Heart left ventricle (tissue), 13 donors: ENCODE results near the gene CCDC197.

ENCODE experiments used
- CTCF ChIP-seq, 12 donors: fragments of 200-600 bp; sonication (generic) in 4 of 12; IDR thresholded peaks; one replicate each; pipeline versions ENCODE4 v1.5.0 to v1.8.0; 2018 to 2022; ENCODE audit warnings: antibody characterized with exemption in 12 of 12, mild to moderate bottlenecking in 5 of 12
- POLR2A ChIP-seq, 2 donors: fragments of 450-650 bp; IDR thresholded peaks; one replicate each; pipeline ENCODE4 v1.6.1; 2017; ENCODE audit warnings: antibody characterized with exemption in 2 of 2, mild to moderate bottlenecking in 2 of 2, moderate library complexity in 2 of 2
- donor health status: ischemic (EF 13 %, LVEDD 7.1; RV severe dilation, severe dysfunction).
- donor health status: DM: no; HTN: yes; CAD: no.
- donor health status: DM: no; HTN: no; CAD: no.
- donor health status: ischemic (EF 25% LVEDD 6.9; RV normal size, moderate dysfunction).
- donor health status: ischemic (EF 25% LVEDD 5.7; RV mildly dilated, moderate dysfunction).
- donor health status: ischemic (EF 35%, LVEDD 5.7; RV mildly dilated, moderate dysfunction).
- donor health status: nonischemic (EF 11% LVEDD 7.7; RV severe dilation, severe dysfunction).
- donor health status: DM: yes; HTN: yes; CAD: no.
- donor health status: PGD.
- donor health status: ischemic (EF 29% LVEDD 5.4; RV normal size, mild dysfunction).
- donor health status: nonischemic (EF 23%, LVEDD 6.1; RV moderate dilation, normal function).

- TF ChIP-seq CTCF (IDR thresholded peaks at IDR 0.05): no peak
- no peak for TF ChIP-seq POLR2A (IDR thresholded peaks at IDR 0.05)
Observed at GRCh38 chr14:94050231-94050880, 53.3 kb downstream of the CCDC197 start.
